Measurements from ENCODE around the gene VAV2. TPM values are rescaled to one million over a fixed set of nuclear protein-coding genes. Genes with fewer than 3 reads are reported as not detected.
"Not testable (repeated sequence)": the region's sequence is repeated elsewhere in the genome, so short reads cannot be mapped to it uniquely, and the experiment has no call there.

The VAV2 gene
- total and polyA plus RNA-seq, 5 donors from 2014 or later = 0.24 to 0.67 (median 0.37) TPM; not detected in 1

- Histone ChIP-seq H3K4me3 (ENCODE audit: low read depth, low read length) (no peak overlapping the region), H3K36me3 (ENCODE audit: control insufficient read depth, insufficient read depth, low read length) (no peaks in the 10 kb centered on the region), H3K9me3 (ENCODE audit: control insufficient read depth in 2 of 2, low read length in 2 of 2) (no peaks in the 10 kb centered on the region), H3K27me3 (ENCODE audit: control insufficient read depth, insufficient read depth, low read length) (peaks cover 6% of the 10 kb centered on the region), H3K27ac (ENCODE audit: insufficient read depth, low read length, poor library complexity, severe bottlenecking) (no peak overlapping the region), H3K4me1 (ENCODE audit: control insufficient read depth, insufficient read depth, low read length, poor library complexity, severe bottlenecking) (no peaks in the 10 kb centered on the region)
- no peaks in the 10 kb centered on the region for H3K9me3 Mint-ChIP-seq
- H3K27me3 Mint-ChIP-seq = peaks cover 46% of the 10 kb centered on the region
- H3K36me3 Mint-ChIP-seq = no peaks in the 10 kb centered on the region
- ATAC-seq (ENCODE audit: low read depth in 2 of 2) (no peak), DNase-seq (no peak)
- peak overlapping the region in 1 of 3 donors; percentile 11 for H3K27ac Mint-ChIP-seq
- H3K4me3 Mint-ChIP-seq = no peak overlapping the region
- H3K4me1 Mint-ChIP-seq = no peaks in the 10 kb centered on the region
These were observed 239.2 kb downstream of the VAV2 start for GRCh38 chr9:133752739-133753446.

GRCh38 chr9:133750982-133751649 lies 241.0 kb downstream of the VAV2 start:
- no peaks in the 10 kb centered on the region for H3K4me1 ChIP-seq (ENCODE audit: control insufficient read depth, insufficient read depth, low read length, poor library complexity, severe bottlenecking)
- no peak overlapping the region for H3K27ac ChIP-seq (ENCODE audit: insufficient read depth, low read length, poor library complexity, severe bottlenecking)
- no peak for DNase-seq
- no peaks in the 10 kb centered on the region for H3K36me3 Mint-ChIP-seq
- H3K36me3 ChIP-seq (ENCODE audit: control insufficient read depth, insufficient read depth, low read length) = no peaks in the 10 kb centered on the region
- no peak overlapping the region for H3K4me3 ChIP-seq (ENCODE audit: low read depth, low read length)
- no peak for ATAC-seq (ENCODE audit: low read depth in 2 of 2)
- H3K27me3 ChIP-seq (ENCODE audit: control insufficient read depth, insufficient read depth, low read length) = peaks cover 6% of the 10 kb centered on the region
- H3K27ac Mint-ChIP-seq = no peak overlapping the region
- no peaks in the 10 kb centered on the region for H3K4me1 Mint-ChIP-seq
- no peak overlapping the region for H3K4me3 Mint-ChIP-seq
- no peaks in the 10 kb centered on the region for H3K9me3 ChIP-seq (ENCODE audit: control insufficient read depth in 2 of 2, low read length in 2 of 2)
- no peaks in the 10 kb centered on the region for H3K9me3 Mint-ChIP-seq
- H3K27me3 Mint-ChIP-seq = peaks cover 57% of the 10 kb centered on the region

GRCh38 chr9:133747309-133747708 lies 244.8 kb downstream of the VAV2 start:
- Mint-ChIP-seq H3K27ac (no peak overlapping the region), H3K27me3 (peaks cover 50% of the 10 kb centered on the region), H3K36me3 (no peaks in the 10 kb centered on the region), H3K4me3 (no peak overlapping the region), H3K9me3 (peaks cover 0 to 3% (median 0%) of the 10 kb centered on the region in 7 donors), H3K4me1 (peaks cover 0 to 5% (median 0%) of the 10 kb centered on the region in 4 donors)
- ATAC-seq (ENCODE audit: low read depth in 2 of 2) (no peak), DNase-seq (no peak)
- Histone ChIP-seq H3K27ac (ENCODE audit: insufficient read depth, low read length, poor library complexity, severe bottlenecking) (no peak overlapping the region), H3K9me3 (ENCODE audit: control insufficient read depth in 2 of 2, low read length in 2 of 2) (no peaks in the 10 kb centered on the region), H3K4me3 (ENCODE audit: low read depth, low read length) (no peak overlapping the region), H3K4me1 (ENCODE audit: control insufficient read depth, insufficient read depth, low read length, poor library complexity, severe bottlenecking) (no peaks in the 10 kb centered on the region), H3K36me3 (ENCODE audit: control insufficient read depth, insufficient read depth, low read length) (no peaks in the 10 kb centered on the region), H3K27me3 (ENCODE audit: control insufficient read depth, insufficient read depth, low read length) (peaks cover 3% of the 10 kb centered on the region)

- peaks cover 30% of the 10 kb centered on the region for H3K27me3 Mint-ChIP-seq
- not testable (repeated sequence) for H3K4me3 Mint-ChIP-seq; H3K27ac Mint-ChIP-seq; H3K27ac ChIP-seq (ENCODE audit: insufficient read depth, low read length, poor library complexity, severe bottlenecking); ATAC-seq (ENCODE audit: low read depth in 2 of 2); H3K9me3 ChIP-seq (ENCODE audit: control insufficient read depth in 2 of 2, low read length in 2 of 2); H3K36me3 ChIP-seq (ENCODE audit: control insufficient read depth, insufficient read depth, low read length); H3K27me3 ChIP-seq (ENCODE audit: control insufficient read depth, insufficient read depth, low read length); H3K4me1 ChIP-seq (ENCODE audit: control insufficient read depth, insufficient read depth, low read length, poor library complexity, severe bottlenecking); H3K4me3 ChIP-seq (ENCODE audit: low read depth, low read length); DNase-seq; H3K4me1 Mint-ChIP-seq; H3K36me3 Mint-ChIP-seq; H3K9me3 Mint-ChIP-seq
These were observed 247.6 kb downstream of the VAV2 start for GRCh38 chr9:133744528-133744927.

DNA sequence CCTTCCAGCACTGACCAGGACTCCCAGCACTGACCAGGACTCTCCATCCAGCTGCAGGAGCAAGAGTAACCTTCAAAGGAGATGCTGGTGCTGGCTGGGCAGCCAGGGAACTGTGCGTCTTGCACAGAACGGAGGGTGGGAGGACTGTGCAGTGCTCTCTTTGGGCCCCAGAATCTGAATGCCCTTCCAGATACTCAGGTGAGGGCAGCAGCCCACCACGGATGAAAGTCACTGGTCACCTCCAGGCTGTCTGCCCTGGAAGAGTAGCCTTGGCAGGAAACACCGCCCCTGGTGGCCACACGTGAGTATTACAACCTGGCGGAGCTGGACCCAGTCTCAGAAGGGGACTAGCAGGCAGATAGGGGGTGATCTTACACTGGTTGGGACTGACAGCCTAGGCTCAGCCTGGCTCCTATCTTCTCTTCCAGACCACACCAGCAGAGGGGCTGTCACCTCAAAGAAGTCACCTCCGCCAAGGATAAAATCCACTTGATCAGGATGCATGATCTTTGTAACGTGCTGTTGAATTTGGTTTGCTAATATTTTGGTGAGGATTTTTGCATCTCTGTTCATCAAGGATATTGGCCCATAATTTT lies 249.2 kb downstream of the VAV2 start:
- peaks cover 0 to 7% (median 5%) of the 10 kb centered on the region in 4 donors for H3K4me1 Mint-ChIP-seq
- H3K27ac ChIP-seq (ENCODE audit: insufficient read depth, low read length, poor library complexity, severe bottlenecking) = no peak overlapping the region
- H3K36me3 Mint-ChIP-seq = no peaks in the 10 kb centered on the region
- H3K27me3 Mint-ChIP-seq = peaks cover 19% of the 10 kb centered on the region
- DNase-seq (peak; percentile 55 to 64 (median 57)), ATAC-seq (ENCODE audit: low read depth in 2 of 2) (peak; percentile 64 to 76)
- no peak overlapping the region for H3K4me3 Mint-ChIP-seq
- no peaks in the 10 kb centered on the region for H3K9me3 ChIP-seq (ENCODE audit: control insufficient read depth in 2 of 2, low read length in 2 of 2)
- H3K9me3 Mint-ChIP-seq = peaks cover 0 to 3% (median 0%) of the 10 kb centered on the region in 7 donors
- no peak overlapping the region for H3K4me3 ChIP-seq (ENCODE audit: low read depth, low read length)
- no peaks in the 10 kb centered on the region for H3K27me3 ChIP-seq (ENCODE audit: control insufficient read depth, insufficient read depth, low read length)
- H3K27ac Mint-ChIP-seq = no peak overlapping the region
- no peaks in the 10 kb centered on the region for H3K36me3 ChIP-seq (ENCODE audit: control insufficient read depth, insufficient read depth, low read length)
- peaks cover 10% of the 10 kb centered on the region for H3K4me1 ChIP-seq (ENCODE audit: control insufficient read depth, insufficient read depth, low read length, poor library complexity, severe bottlenecking)

DNA sequence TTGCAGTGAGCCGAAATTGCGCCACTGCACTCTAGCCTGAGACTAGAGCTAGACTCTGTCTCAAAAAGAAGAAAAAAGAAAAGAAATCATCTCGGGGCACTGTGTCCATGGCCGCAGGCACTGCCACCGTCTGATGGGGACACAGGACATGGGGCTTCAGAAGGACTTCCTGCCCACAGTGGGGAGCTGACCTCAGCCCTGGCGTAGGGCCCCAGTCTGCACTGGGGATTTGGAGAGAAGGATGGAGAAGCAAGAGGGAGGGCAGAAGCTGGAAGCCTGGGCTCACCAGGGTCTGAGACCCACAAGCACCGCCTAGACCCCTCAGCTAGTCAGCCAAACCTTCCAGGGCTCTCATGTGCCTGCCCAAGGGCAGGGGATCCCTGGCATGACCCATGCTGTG lies 249.9 kb downstream of the VAV2 start:
- peaks cover 19% of the 10 kb centered on the region for H3K27me3 Mint-ChIP-seq
- Histone ChIP-seq H3K27me3 (ENCODE audit: control insufficient read depth, insufficient read depth, low read length) (no peaks in the 10 kb centered on the region), H3K9me3 (ENCODE audit: control insufficient read depth in 2 of 2, low read length in 2 of 2) (no peaks in the 10 kb centered on the region), H3K4me1 (ENCODE audit: control insufficient read depth, insufficient read depth, low read length, poor library complexity, severe bottlenecking) (peaks cover 14% of the 10 kb centered on the region), H3K4me3 (ENCODE audit: low read depth, low read length) (no peak overlapping the region), H3K27ac (ENCODE audit: insufficient read depth, low read length, poor library complexity, severe bottlenecking) (no peak overlapping the region), H3K36me3 (ENCODE audit: control insufficient read depth, insufficient read depth, low read length) (no peaks in the 10 kb centered on the region)
- no peaks in the 10 kb centered on the region for H3K36me3 Mint-ChIP-seq
- ATAC-seq (ENCODE audit: low read depth in 2 of 2) (no peak), DNase-seq (no peak)
- H3K9me3 Mint-ChIP-seq = peaks cover 0 to 3% (median 0%) of the 10 kb centered on the region in 7 donors
- peaks cover 0 to 7% (median 5%) of the 10 kb centered on the region in 4 donors for H3K4me1 Mint-ChIP-seq
- H3K27ac Mint-ChIP-seq = no peak overlapping the region
- H3K4me3 Mint-ChIP-seq = no peak overlapping the region

- peaks cover 0 to 7% (median 5%) of the 10 kb centered on the region in 4 donors for H3K4me1 Mint-ChIP-seq
- no peaks in the 10 kb centered on the region for H3K27me3 ChIP-seq (ENCODE audit: control insufficient read depth, insufficient read depth, low read length)
- H3K36me3 Mint-ChIP-seq = no peaks in the 10 kb centered on the region
- no peak overlapping the region for H3K4me3 ChIP-seq (ENCODE audit: low read depth, low read length)
- ATAC-seq (ENCODE audit: low read depth in 2 of 2) (no peak), DNase-seq (no peak)
- no peak overlapping the region for H3K27ac ChIP-seq (ENCODE audit: insufficient read depth, low read length, poor library complexity, severe bottlenecking)
- no peak overlapping the region for H3K27ac Mint-ChIP-seq
- H3K9me3 Mint-ChIP-seq = peaks cover 0 to 3% (median 0%) of the 10 kb centered on the region in 7 donors
- peaks cover 14% of the 10 kb centered on the region for H3K4me1 ChIP-seq (ENCODE audit: control insufficient read depth, insufficient read depth, low read length, poor library complexity, severe bottlenecking)
- peaks cover 14% of the 10 kb centered on the region for H3K27me3 Mint-ChIP-seq
- H3K36me3 ChIP-seq (ENCODE audit: control insufficient read depth, insufficient read depth, low read length) = no peaks in the 10 kb centered on the region
- no peak overlapping the region for H3K4me3 Mint-ChIP-seq
- no peaks in the 10 kb centered on the region for H3K9me3 ChIP-seq (ENCODE audit: control insufficient read depth in 2 of 2, low read length in 2 of 2)
These were observed 250.4 kb downstream of the VAV2 start for GRCh38 chr9:133741716-133742115.

All from CD4-positive, CD25-positive, alpha-beta regulatory T cell (primary cell).